Spleen (tissue), 11 donors: ENCODE data around the gene ACKR2. TPM values are rescaled to one million over a fixed set of nuclear protein-coding genes. Genes with fewer than 3 reads are reported as not detected.

Experiments
- DNase-seq: peaks from one replicate; pipeline ENCODE4 v3.0.0-alpha.2; 2020
- H3K27ac ChIP-seq, 8 donors: fragments of 200-600 bp; sonication (generic) in 7 of 8; 1 replicate in 4 of 8; 2 replicates in 4 of 8; pipeline versions ENCODE4 v1.5.0 to v1.8.0; 2016 to 2021; ENCODE audit warnings: inconsistent platforms in 4 of 8, mild to moderate bottlenecking in 4 of 8, moderate library complexity in 1 of 8
- H3K27me3 ChIP-seq, 7 donors: fragments of 200-600 bp; sonication (generic) in 6 of 7; replicated peaks in 1 of 7; 1 replicate in 4 of 7; 2 replicates in 3 of 7; pipeline versions ENCODE4 v1.5.0 to v1.8.0; 2016 to 2021; ENCODE audit warnings: inconsistent platforms in 3 of 7, mild to moderate bottlenecking in 1 of 7
- H3K36me3 ChIP-seq, 6 donors: fragments of 200-600 bp; sonication (generic) in 5 of 6; 1 replicate in 4 of 6; 2 replicates in 2 of 6; pipeline versions ENCODE4 v1.5.0 to v1.8.0; 2016 to 2021; ENCODE audit warnings: inconsistent platforms in 2 of 6
- H3K4me1 ChIP-seq, 6 donors: fragments of 200-600 bp; sonication (generic) in 5 of 6; 1 replicate in 3 of 6; 2 replicates in 3 of 6; pipeline versions ENCODE4 v1.5.0 to v1.8.0; 2016 to 2021; ENCODE audit warnings: inconsistent platforms in 3 of 6
- H3K4me3 ChIP-seq, 8 donors: fragments of 200-600 bp; sonication (generic) in 7 of 8; 1 replicate in 4 of 8; 2 replicates in 4 of 8; pipeline versions ENCODE4 v1.5.0 to v1.8.0; 2016 to 2021; ENCODE audit warnings: inconsistent platforms in 4 of 8, mild to moderate bottlenecking in 4 of 8, moderate library complexity in 2 of 8
- H3K9me3 ChIP-seq, 8 donors: fragments of 200-600 bp; sonication (generic) in 7 of 8; 1 replicate in 4 of 8; 2 replicates in 4 of 8; pipeline versions ENCODE4 v1.5.0 to v1.8.0; 2016 to 2021; ENCODE audit warnings: inconsistent platforms in 4 of 8
- CTCF ChIP-seq, 11 experiments: fragments of 200-600 bp in 7 of 11; fragments of 450-650 bp in 4 of 11; sonication (generic) in 4 of 11; IDR thresholded peaks in 8 of 11; conservative IDR thresholded peaks in 3 of 11; 1 replicate in 7 of 11; 2 replicates in 4 of 11; pipeline versions ENCODE4 v1.4.0 to v1.8.0; 2016 to 2021; ENCODE audit warnings: antibody characterized with exemption in 11 of 11, inconsistent platforms in 4 of 11, mild to moderate bottlenecking in 1 of 11
- POLR2A ChIP-seq, 3 donors: fragments of 450-650 bp; IDR thresholded peaks; one replicate each; pipeline ENCODE4 v1.5.1; 2017; ENCODE audit warnings: antibody characterized with exemption in 3 of 3, mild to moderate bottlenecking in 1 of 3
- POLR2AphosphoS5 ChIP-seq, 3 donors: sonication (generic); formaldehyde crosslinking; IDR thresholded peaks; one replicate each; pipeline ENCODE4 v1.5.1; 2017; ENCODE audit warnings: antibody characterized with exemption in 3 of 3
- WGBS, 5 donors: extraction: QIAGEN DNeasy Blood & Tissue Kit in 3 of 5; methylation state at CpG; one replicate each; pipeline versions ENCODE4 v1.1.5 to v1.1.7; 2013 to 2018; 5-methylcytosine and 5-hydroxymethylcytosine counted together
- intact Hi-C: fragments of 100-400 bp; cut with DNase I; formaldehyde crosslinking; loops from one replicate; pipeline ENCODE4 v1.15.0; 2023; ENCODE audit warnings: low total_unique reads
- polyA plus RNA-seq, 3 donors: library from polyadenylated mRNA; stranded (reverse); fragments of 200-250 nt; gene quantifications; one replicate each; pipeline ENCODE4 v1.2.1, GENCODE V29; 2013
- total RNA-seq, 7 donors: library from RNA; depleted of rRNA in 3 of 7; stranded (reverse); fragments of >200 nt in 3 of 7; fragmentation: NEBNext Ultra II Directional in 4 of 7; extraction: Animal tissue kit (Norgen Biotek cat#: 25700) in 4 of 7; gene quantifications; one replicate each; pipeline versions ENCODE4 v1.1.0 to v1.2.1, GENCODE V29; 2016 to 2021
- donor health status: healthy with polysubstance abuse.
- donor health status: DM: no; HTN: no; CAD: no; lungs with moderate emphysema.
- donor health status: DM: no; HTN: no; CAD: no.
- donor health status: Bipolar disorder and iron deficiency.
- donor health status: healthy.
- donor health status: DM: no; HTN: no; CAD: no.
- donor health status: DM: yes; HTN: yes; CAD: no.

ACKR2 gene
- total and polyA plus RNA-seq, 10 donors: 0.17 to 4.4 (median 0.94) TPM

GRCh38 chr3:42849017-42849416 lies 39.8 kb downstream of the ACKR2 start:
- Histone ChIP-seq H3K9me3 (no peaks in the 10 kb centered on the region), H3K4me1 (peaks cover 14 to 50% (median 35%) of the 10 kb centered on the region in 6 donors), H3K36me3 (no peaks in the 10 kb centered on the region), H3K27me3 (no peaks in the 10 kb centered on the region), H3K4me3 (no peak overlapping the region), H3K27ac (no peak overlapping the region)
- intact Hi-C loops: no loop called here
- no peak for DNase-seq
- TF ChIP-seq CTCF (IDR thresholded peaks at IDR 0.05 in 8 of 11, conservative IDR thresholded peaks at IDR 0.05 in 3 of 11) (no peak), POLR2A (IDR thresholded peaks at IDR 0.05) (no peak), POLR2AphosphoS5 (IDR thresholded peaks at IDR 0.05) (no peak)
- WGBS, 5 donors: 90 to 98% (median 95%) methylated on average over 7 of the region's 7 CpGs

GRCh38 chr3:42850263-42850662 lies 41.0 kb downstream of the ACKR2 start:
- no peak overlapping the region for H3K4me3 ChIP-seq
- H3K4me1 ChIP-seq: peaks cover 14 to 37% (median 28%) of the 10 kb centered on the region in 6 donors
- no peaks in the 10 kb centered on the region for H3K36me3 ChIP-seq
- no peaks in the 10 kb centered on the region for H3K27me3 ChIP-seq
- DNase-seq: no peak
- WGBS, 5 donors: 83 to 94% (median 93%) methylated on average over 3 of the region's 3 CpGs
- H3K27ac ChIP-seq: no peak overlapping the region
- TF ChIP-seq CTCF (IDR thresholded peaks at IDR 0.05 in 8 of 11, conservative IDR thresholded peaks at IDR 0.05 in 3 of 11) (no peak), POLR2AphosphoS5 (IDR thresholded peaks at IDR 0.05) (no peak), POLR2A (IDR thresholded peaks at IDR 0.05) (no peak)
- no peaks in the 10 kb centered on the region for H3K9me3 ChIP-seq
- intact Hi-C loops: no loop called here

- no peak for DNase-seq
- WGBS, 5 donors: 92 to 98% (median 94%) methylated on average over 5 to 6 of the region's 6 CpGs
- intact Hi-C loops: no loop called here
- H3K4me1 ChIP-seq: peaks cover 11 to 31% (median 19%) of the 10 kb centered on the region in 6 donors
- H3K4me3 ChIP-seq: no peak overlapping the region
- no peaks in the 10 kb centered on the region for H3K9me3 ChIP-seq
- no peaks in the 10 kb centered on the region for H3K27me3 ChIP-seq
- no peaks in the 10 kb centered on the region for H3K36me3 ChIP-seq
- TF ChIP-seq CTCF (IDR thresholded peaks at IDR 0.05 in 8 of 11, conservative IDR thresholded peaks at IDR 0.05 in 3 of 11) (no peak), POLR2AphosphoS5 (IDR thresholded peaks at IDR 0.05) (no peak), POLR2A (IDR thresholded peaks at IDR 0.05) (no peak)
- H3K27ac ChIP-seq: no peak overlapping the region
Observed at GRCh38 chr3:42851228-42851834, 42.1 kb downstream of the ACKR2 start.

DNA sequence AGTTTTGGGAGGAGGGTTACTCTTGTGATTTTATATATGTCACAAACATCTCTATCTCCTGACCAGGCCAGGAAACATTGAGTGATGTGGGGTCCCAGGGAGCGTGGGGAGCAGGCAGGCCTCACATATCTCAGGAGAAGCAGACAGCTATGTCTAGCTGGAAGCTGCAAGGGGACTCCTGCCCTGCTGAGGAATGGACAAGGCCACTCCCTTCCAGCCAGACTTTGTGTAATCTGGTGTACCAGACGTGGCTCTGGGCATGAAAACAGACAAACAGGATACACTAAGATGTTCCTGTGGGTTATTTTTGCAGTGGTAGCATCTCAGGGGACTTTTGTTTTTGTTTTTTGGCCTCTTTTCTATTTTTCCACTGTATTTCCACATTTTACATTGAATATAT lies 43.2 kb downstream of the ACKR2 start:
- Histone ChIP-seq H3K4me1 (peaks cover 0 to 23% (median 7%) of the 10 kb centered on the region in 6 donors), H3K36me3 (no peaks in the 10 kb centered on the region), H3K27me3 (no peaks in the 10 kb centered on the region), H3K27ac (no peak overlapping the region), H3K4me3 (no peak overlapping the region), H3K9me3 (no peaks in the 10 kb centered on the region)
- TF ChIP-seq POLR2AphosphoS5 (IDR thresholded peaks at IDR 0.05) (no peak), CTCF (IDR thresholded peaks at IDR 0.05 in 8 of 11, conservative IDR thresholded peaks at IDR 0.05 in 3 of 11) (no peak), POLR2A (IDR thresholded peaks at IDR 0.05) (no peak)
- WGBS, 5 donors: 34 to 51% (median 43%) methylated on average over 2 of the region's 2 CpGs
- intact Hi-C loops: no loop called here
- no peak for DNase-seq
